Lung (tissue), 12 donors: ENCODE results near the gene FSD1L. TPM values are rescaled to one million over a fixed set of nuclear protein-coding genes. Genes with fewer than 3 reads are reported as not detected.

Experiments used
- ATAC-seq: fragments of 200-7000 bp; cut with Tn5 transposase; one replicate; pipeline ENCODE4 v1.9.1; 2020; ENCODE audit warnings: moderate number of reproducible peaks; ENCODE audit not compliant: insufficient read depth, low FRiP score
- DNase-seq, 3 donors: peaks; one replicate each; pipeline ENCODE4 v3.0.0-alpha.2; 2013 to 2017
- H3K27ac ChIP-seq, 2 donors: one replicate each; pipeline ENCODE4 v1.5.1; 2013; ENCODE audit warnings: mild to moderate bottlenecking in 2 of 2, moderate library complexity in 2 of 2, control low read depth in 1 of 2, inconsistent platforms in 1 of 2, low read depth in 1 of 2, low read length in 1 of 2
- H3K27me3 ChIP-seq, 3 donors: one replicate each; pipeline ENCODE4 v1.5.1; 2013; ENCODE audit warnings: low read length in 2 of 3; ENCODE audit not compliant: control insufficient read depth in 3 of 3, insufficient read depth in 3 of 3
- H3K36me3 ChIP-seq, 4 donors: one replicate each; pipeline ENCODE4 v1.5.1; 2013; ENCODE audit warnings: low read length in 4 of 4, mild to moderate bottlenecking in 1 of 4, moderate library complexity in 1 of 4; ENCODE audit not compliant: control insufficient read depth in 4 of 4, insufficient read depth in 4 of 4
- H3K4me1 ChIP-seq, 5 donors: one replicate each; pipeline ENCODE4 v1.5.1; 2013; ENCODE audit warnings: low read length in 5 of 5, mild to moderate bottlenecking in 2 of 5, moderate library complexity in 1 of 5; ENCODE audit not compliant: control insufficient read depth in 5 of 5, insufficient read depth in 5 of 5
- H3K4me3 ChIP-seq: one replicate; pipeline ENCODE4 v1.5.1; 2013; ENCODE audit warnings: mild to moderate bottlenecking, control low read depth, moderate library complexity
- H3K9ac ChIP-seq, 2 donors: one replicate each; pipeline ENCODE4 v1.5.1; 2013; ENCODE audit warnings: low read length in 2 of 2, control low read depth in 1 of 2; ENCODE audit not compliant: insufficient read depth in 1 of 2
- H3K9me3 ChIP-seq, 4 donors: one replicate each; pipeline ENCODE4 v1.5.1; 2013; ENCODE audit warnings: low read length in 3 of 4, mild to moderate bottlenecking in 1 of 4, moderate library complexity in 1 of 4; ENCODE audit not compliant: control insufficient read depth in 4 of 4, insufficient read depth in 3 of 4
- WGBS, 2 donors: extraction: QIAGEN DNeasy Blood & Tissue Kit; methylation state at CpG; one replicate each; pipeline ENCODE4 v1.1.7; 2013; 5-methylcytosine and 5-hydroxymethylcytosine counted together
- polyA plus RNA-seq, 2 donors: library from polyadenylated mRNA; stranded (reverse); fragments of 200-250 nt; gene quantifications; one replicate each; pipeline ENCODE4 v1.2.1, GENCODE V29; 2013
- total RNA-seq, 2 donors: library from RNA; depleted of rRNA in 1 of 2; stranded (reverse); fragments of >200 nt in 1 of 2; gene quantifications; one replicate each; pipeline ENCODE4 v1.2.1, GENCODE V29; 2014 to 2021
- TF ChIP-seq, protein P1 (sequence below): IDR thresholded peaks from 2 replicates; pipeline ENCODE4 v1.5.1; 2012; ENCODE audit warnings: mild to moderate bottlenecking; ENCODE audit errors: control extremely low read depth, extremely low read depth
- donor health status: control.
- donor health status: control.
- donor health status: Bipolar disorder and iron deficiency.
- donor health status: healthy.
- donor health status: DM: yes; HTN: yes; CAD: no.

FSD1L gene
- total and polyA plus RNA-seq, 4 donors = 2.5 to 18.8 (median 5.7) TPM

DNA sequence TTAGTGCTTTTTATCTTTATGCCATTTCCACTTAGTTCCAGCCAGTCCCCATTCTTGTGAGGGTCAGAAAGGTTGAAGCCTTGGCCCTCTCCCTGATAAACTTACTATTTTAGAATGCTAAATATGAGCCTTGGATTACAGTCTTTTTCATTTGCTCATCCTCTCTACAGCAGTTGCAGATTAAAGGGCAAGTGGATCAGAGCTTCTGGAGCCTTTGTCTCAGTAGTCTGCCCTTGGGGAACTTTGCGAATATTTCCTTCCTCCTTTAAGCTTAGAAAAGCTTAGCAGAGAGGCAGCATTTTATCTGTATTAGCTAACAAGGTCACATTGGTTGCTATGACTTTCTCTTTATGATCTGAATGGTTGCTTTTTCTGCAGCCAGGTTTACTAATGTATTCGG is 11.5 kb downstream of the FSD1L start:
- Histone ChIP-seq H3K4me1 (peaks cover 0 to 16% (median 6%) of the 10 kb centered on the region in 5 donors), H3K9ac (no peak overlapping the region), H3K27ac (peak overlapping the region in 1 of 2 donors; percentile 45), H3K4me3 (no peak overlapping the region), H3K27me3 (no peaks in the 10 kb centered on the region), H3K36me3 (no peaks in the 10 kb centered on the region), H3K9me3 (peaks cover 0 to 11% (median 3%) of the 10 kb centered on the region in 4 donors)
- DNase-seq (no peak), ATAC-seq (no peak)
- TF ChIP-seq, protein P1, sequence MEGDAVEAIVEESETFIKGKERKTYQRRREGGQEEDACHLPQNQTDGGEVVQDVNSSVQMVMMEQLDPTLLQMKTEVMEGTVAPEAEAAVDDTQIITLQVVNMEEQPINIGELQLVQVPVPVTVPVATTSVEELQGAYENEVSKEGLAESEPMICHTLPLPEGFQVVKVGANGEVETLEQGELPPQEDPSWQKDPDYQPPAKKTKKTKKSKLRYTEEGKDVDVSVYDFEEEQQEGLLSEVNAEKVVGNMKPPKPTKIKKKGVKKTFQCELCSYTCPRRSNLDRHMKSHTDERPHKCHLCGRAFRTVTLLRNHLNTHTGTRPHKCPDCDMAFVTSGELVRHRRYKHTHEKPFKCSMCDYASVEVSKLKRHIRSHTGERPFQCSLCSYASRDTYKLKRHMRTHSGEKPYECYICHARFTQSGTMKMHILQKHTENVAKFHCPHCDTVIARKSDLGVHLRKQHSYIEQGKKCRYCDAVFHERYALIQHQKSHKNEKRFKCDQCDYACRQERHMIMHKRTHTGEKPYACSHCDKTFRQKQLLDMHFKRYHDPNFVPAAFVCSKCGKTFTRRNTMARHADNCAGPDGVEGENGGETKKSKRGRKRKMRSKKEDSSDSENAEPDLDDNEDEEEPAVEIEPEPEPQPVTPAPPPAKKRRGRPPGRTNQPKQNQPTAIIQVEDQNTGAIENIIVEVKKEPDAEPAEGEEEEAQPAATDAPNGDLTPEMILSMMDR = no peak
- 71 to 82% methylated on average over 2 of the region's 2 CpGs for WGBS, 2 donors

DNA sequence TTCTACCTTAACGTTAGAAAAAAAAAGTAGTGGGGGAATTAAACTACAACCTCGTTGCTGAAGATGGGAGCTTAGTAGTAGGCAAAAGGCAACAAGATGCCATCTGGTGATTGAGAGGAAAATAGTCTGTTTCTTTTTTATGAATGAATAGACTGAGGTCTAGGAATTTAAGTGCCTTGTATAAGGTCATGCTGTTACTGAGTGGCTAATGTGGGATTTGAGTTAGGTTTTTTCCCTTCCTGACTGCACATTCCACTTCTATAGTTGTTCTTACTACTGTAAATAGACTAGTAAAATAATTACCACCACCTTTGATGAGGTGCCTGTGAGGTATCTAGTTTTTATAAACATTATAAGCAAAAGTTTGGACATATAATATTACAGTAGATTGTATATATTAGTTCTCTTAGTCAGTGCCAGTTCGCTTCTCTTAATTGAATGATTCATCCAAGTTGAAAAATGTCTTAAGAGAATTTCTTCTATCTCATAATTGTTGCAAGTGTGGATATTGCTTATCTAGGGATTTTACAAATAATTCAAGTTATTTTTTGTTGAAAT is 19.1 kb downstream of the FSD1L start:
- Histone ChIP-seq H3K27ac (no peak overlapping the region), H3K27me3 (no peaks in the 10 kb centered on the region), H3K4me1 (no peaks in the 10 kb centered on the region), H3K9me3 (no peaks in the 10 kb centered on the region), H3K4me3 (no peak overlapping the region), H3K9ac (no peak overlapping the region), H3K36me3 (peaks cover 2 to 15% (median 8%) of the 10 kb centered on the region in 4 donors)
- TF ChIP-seq, protein P1 = no peak
- 90 to 91% methylated on average over 3 of the region's 3 CpGs for WGBS, 2 donors
- no peak for DNase-seq
- ATAC-seq = no peak

GRCh38 chr9:105468875-105469274 is 21.0 kb downstream of the FSD1L start:
- Histone ChIP-seq H3K4me3 (no peak overlapping the region), H3K27ac (no peak overlapping the region), H3K36me3 (peaks cover 2 to 15% (median 8%) of the 10 kb centered on the region in 4 donors), H3K9ac (no peak overlapping the region), H3K9me3 (no peaks in the 10 kb centered on the region), H3K4me1 (no peaks in the 10 kb centered on the region), H3K27me3 (no peaks in the 10 kb centered on the region)
- no peak for ATAC-seq
- TF ChIP-seq, protein P1 = no peak
- WGBS, 2 donors = 92 to 100% methylated on average over 1 of the region's 1 CpG
- no peak for DNase-seq

- ATAC-seq (no peak), DNase-seq (no peak)
- peaks cover 0 to 8% (median 2%) of the 10 kb centered on the region in 4 donors for H3K36me3 ChIP-seq
- 98% methylated on average over 2 of the region's 2 CpGs for WGBS, 2 donors
- H3K9ac ChIP-seq = no peak overlapping the region
- no peaks in the 10 kb centered on the region for H3K27me3 ChIP-seq
- H3K4me1 ChIP-seq = no peaks in the 10 kb centered on the region
- H3K9me3 ChIP-seq = no peaks in the 10 kb centered on the region
- H3K27ac ChIP-seq = no peak overlapping the region
- H3K4me3 ChIP-seq = no peak overlapping the region
- TF ChIP-seq, protein P1 = no peak
Observed at GRCh38 chr9:105473221-105473620, 25.4 kb downstream of the FSD1L start.
